NCI-H1092 treated with DMSO at 0.1 percent for 48 hours (cell line): ENCODE data around the gene POTEH.
"Not testable (repeated sequence)": the region's sequence is repeated elsewhere in the genome, so short reads cannot be mapped to it uniquely, and the experiment has no call there.

Experiments
- DNase-seq: peaks from one replicate; lab custom pipeline; 2025; lab: John Stamatoyannopoulos, UW

The POTEH gene

GRCh38 chr22:15689749-15690125 lies at the start of gene POTEH:
Gene POTEH (plus strand): TSS chr22:15690026. CDS start chr22:15690078, 52 bp downstream.
- DNase-seq: not testable (repeated sequence)

- not testable (repeated sequence) for DNase-seq
Observed at GRCh38 chr22:15642288-15642861, 47.5 kb upstream of the POTEH start.

GRCh38 chr22:15651954-15652353 lies 37.9 kb upstream of the POTEH start:
- not testable (repeated sequence) for DNase-seq

- not testable (repeated sequence) for DNase-seq
Observed at GRCh38 chr22:15652738-15653137, 37.1 kb upstream of the POTEH start.

GRCh38 chr22:15653241-15653640 lies 36.6 kb upstream of the POTEH start:
- not testable (repeated sequence) for DNase-seq

- not testable (repeated sequence) for DNase-seq
Observed at GRCh38 chr22:15661102-15661501, 28.7 kb upstream of the POTEH start.

GRCh38 chr22:15664682-15665081 lies 25.1 kb upstream of the POTEH start:
- not testable (repeated sequence) for DNase-seq

GRCh38 chr22:15665478-15665877 lies 24.3 kb upstream of the POTEH start:
- not testable (repeated sequence) for DNase-seq

GRCh38 chr22:15669430-15669829 lies 20.4 kb upstream of the POTEH start:
- DNase-seq: not testable (repeated sequence)

- DNase-seq: not testable (repeated sequence)
Observed at GRCh38 chr22:15679702-15680101, 10.1 kb upstream of the POTEH start.

- DNase-seq: not testable (repeated sequence)
Observed at GRCh38 chr22:15684115-15684514, 5.7 kb upstream of the POTEH start.

- DNase-seq: not testable (repeated sequence)
Observed at GRCh38 chr22:15684695-15685094, 5.1 kb upstream of the POTEH start.

- DNase-seq: not testable (repeated sequence)
Observed at GRCh38 chr22:15685641-15686040, 4.2 kb upstream of the POTEH start.

GRCh38 chr22:15687086-15687485 lies 2.7 kb upstream of the POTEH start:
- not testable (repeated sequence) for DNase-seq

GRCh38 chr22:15687676-15688075 lies 2.1 kb upstream of the POTEH start:
- DNase-seq: not testable (repeated sequence)

GRCh38 chr22:15688090-15688489 lies 1.7 kb upstream of the POTEH start:
- not testable (repeated sequence) for DNase-seq

- not testable (repeated sequence) for DNase-seq
Observed at GRCh38 chr22:15689012-15689748, 646 bp upstream of the POTEH start.

GRCh38 chr22:15713600-15713999 lies 23.8 kb downstream of the POTEH start:
- not testable (repeated sequence) for DNase-seq

GRCh38 chr22:15714125-15714524 lies 24.3 kb downstream of the POTEH start:
- not testable (repeated sequence) for DNase-seq

GRCh38 chr22:15721884-15722283 lies 32.1 kb downstream of the POTEH start:
- DNase-seq: not testable (repeated sequence)

- DNase-seq: not testable (repeated sequence)
Observed at GRCh38 chr22:15729209-15729917, 39.5 kb downstream of the POTEH start.

- not testable (repeated sequence) for DNase-seq
Observed at GRCh38 chr22:15731023-15731422, 41.2 kb downstream of the POTEH start.

GRCh38 chr22:15734411-15734810 lies 44.6 kb downstream of the POTEH start:
- not testable (repeated sequence) for DNase-seq
